A673 (cell line): ENCODE results near the gene PRR14L. TPM values are rescaled to one million over a fixed set of nuclear protein-coding genes. Genes with fewer than 3 reads are reported as not detected.
"Not testable (repeated sequence)": the region's sequence is repeated elsewhere in the genome, so short reads cannot be mapped to it uniquely, and the experiment has no call there.

ENCODE experiments used
- BruUV-seq: library from RNA; stranded (reverse); fragments of 400-500 nt; replicated peaks from 2 replicates; lab custom pipeline; 2021; lab: Mats Ljungman, UMichigan
- CTCF ChIA-PET: fragments of 300-600 bp; sonication (Branson Sonifier 250); formaldehyde crosslinking; loops from one replicate; lab custom pipeline; 2022; ENCODE audit warnings: antibody characterized with exemption; lab: Charles Lee
- POLR2A ChIA-PET: fragments of 300-600 bp; sonication (Branson Sonifier 250); formaldehyde crosslinking; loops from one replicate; lab custom pipeline; 2022; ENCODE audit warnings: antibody characterized with exemption; ENCODE audit not compliant: low non-redundant PET; lab: Charles Lee
- DNase-seq: peaks from one replicate; pipeline ENCODE4 v3.0.0-alpha.2; 2015; ENCODE audit warnings: low spot score
- H3K27ac ChIP-seq: fragments of 200-600 bp; sonication (generic); 2 replicates; pipeline ENCODE4 v1.5.1; 2016; ENCODE audit warnings: mixed run types, low read depth, mild to moderate bottlenecking, mixed read lengths, antibody characterized with exemption, low read length; ENCODE audit not compliant: poor library complexity, severe bottlenecking
- H3K27me3 ChIP-seq: fragments of 200-600 bp; sonication (generic); replicated peaks from 2 replicates; pipeline ENCODE4 v1.6.1; 2017; ENCODE audit warnings: mixed run types, low read depth, mild to moderate bottlenecking, mixed read lengths, antibody characterized with exemption, low read length; ENCODE audit not compliant: insufficient read depth, poor library complexity
- H3K36me3 ChIP-seq: fragments of 200-600 bp; sonication (generic); 2 replicates; pipeline ENCODE4 v1.6.1; 2016; ENCODE audit warnings: mixed run types, mild to moderate bottlenecking, mixed read lengths, antibody characterized with exemption, low read length; ENCODE audit not compliant: insufficient read depth, poor library complexity, severe bottlenecking
- H3K4me1 ChIP-seq: fragments of 200-600 bp; sonication (generic); 2 replicates; pipeline ENCODE4 v1.6.1; 2017; ENCODE audit warnings: mixed run types, mild to moderate bottlenecking, mixed read lengths, antibody characterized with exemption, low read length; ENCODE audit not compliant: insufficient read depth, poor library complexity, severe bottlenecking
- H3K4me3 ChIP-seq: fragments of 200-600 bp; sonication (generic); 2 replicates; pipeline ENCODE4 v1.5.1; 2016; ENCODE audit warnings: low read depth, mixed run types, mild to moderate bottlenecking, mixed read lengths, low read length; ENCODE audit not compliant: poor library complexity, severe bottlenecking
- H3K9me3 ChIP-seq: fragments of 200-600 bp; sonication (generic); 2 replicates; pipeline ENCODE4 v1.6.1; 2016; ENCODE audit warnings: mixed run types, low read depth, mild to moderate bottlenecking, mixed read lengths, antibody characterized with exemption, low read length; ENCODE audit not compliant: poor library complexity, severe bottlenecking
- CTCF ChIP-seq: fragments of 300-800, 200-600 bp; sonication (generic); conservative IDR thresholded peaks from 2 replicates; pipeline ENCODE4 v1.5.1; 2017; ENCODE audit warnings: low read depth, mild to moderate bottlenecking, antibody characterized with exemption, low read length, moderate library complexity, mixed read lengths
- EZH2 ChIP-seq: fragments of 200-600 bp; sonication (generic); IDR thresholded peaks from 2 replicates; pipeline ENCODE4 v1.6.1; 2017; ENCODE audit warnings: borderline replicate concordance, low read depth, mild to moderate bottlenecking, mixed read lengths, antibody characterized with exemption, low read length; ENCODE audit not compliant: poor library complexity, severe bottlenecking
- intact Hi-C: fragments of 100-400 bp; cut with micrococcal nuclease; formaldehyde crosslinking; loops from one replicate; pipeline ENCODE4 v1.10.0; 2022; ENCODE audit not compliant: unreplicated experiment
- total RNA-seq: library from RNA; stranded (reverse); gene quantifications from 2 replicates; pipeline ENCODE4 v1.2.3, GENCODE V29; 2021

The PRR14L gene
- total RNA-seq, 1 experiment from 2014 or later, result 65.4 TPM

DNA sequence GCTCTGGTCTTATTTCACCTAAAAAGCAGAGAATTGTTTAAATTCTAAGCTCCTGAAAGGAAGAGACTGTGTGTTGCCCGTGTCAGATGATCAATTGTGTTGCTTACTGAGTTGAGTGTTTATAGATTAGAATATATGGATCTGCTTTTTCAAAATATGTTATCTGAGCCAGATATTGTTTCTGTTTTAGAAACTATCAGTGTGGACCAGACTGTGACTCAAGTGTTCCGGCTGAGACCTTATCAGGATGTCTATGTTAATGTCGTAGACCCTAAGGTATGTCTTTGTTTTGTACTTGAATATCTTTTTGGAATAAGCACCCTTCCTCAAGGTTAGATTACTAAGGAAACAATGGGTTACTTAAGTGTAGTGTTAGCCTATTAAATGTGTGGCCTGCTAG lies 14.9 kb upstream of the PRR14L start:
- peaks cover 53% of the 10 kb centered on the region for H3K36me3 ChIP-seq
- DNase-seq, result no peak
- intact Hi-C loops, result no loop called here

DNA sequence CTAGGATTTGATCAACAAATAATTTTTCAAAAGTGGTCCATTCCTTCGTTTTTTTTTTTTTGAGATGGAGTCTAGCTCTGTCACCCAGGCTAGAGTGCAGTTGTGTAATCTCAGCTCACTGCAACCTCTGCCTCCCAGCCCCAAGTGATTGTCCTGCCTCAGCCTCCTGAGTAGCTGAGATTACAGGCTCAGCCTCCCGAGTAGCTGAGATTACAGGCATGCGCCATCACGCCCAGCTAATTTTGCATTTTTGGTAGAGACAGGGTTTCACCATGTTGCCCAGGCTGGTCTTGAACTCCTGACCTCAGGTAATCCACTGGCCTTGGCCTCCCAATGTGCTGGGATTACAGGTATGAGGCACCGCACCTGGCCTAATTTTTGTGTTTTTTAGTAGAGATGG lies 8.9 kb upstream of the PRR14L start:
- POLR2A ChIA-PET, BruUV-seq, DNase-seq, CTCF ChIA-PET, H3K4me1 ChIP-seq, H3K27ac ChIP-seq, H3K27me3 ChIP-seq, H3K4me3 ChIP-seq, H3K9me3 ChIP-seq: not testable (repeated sequence)
- peaks cover 15% of the 10 kb centered on the region for H3K36me3 ChIP-seq
- intact Hi-C loops, result loop anchor here (10.0 kb wide), 1 partner anchor 186 kb away; the partner anchor contains the start of gene YWHAH

More for the DNA sequence above, 14.9 kb upstream of the PRR14L start:
- H3K4me3 ChIP-seq, result no peak overlapping the region
- ChIA-PET CTCF (interaction anchor here (0.6 kb wide), 1 partner anchor 228 kb away, joined by 3 read pairs; no protein-coding TSS in a partner anchor), POLR2A (no interaction called here)
- no TSS peak for BruUV-seq
- no peak overlapping the region for H3K27ac ChIP-seq
- H3K4me1 ChIP-seq, result no peaks in the 10 kb centered on the region
- no peaks in the 10 kb centered on the region for H3K27me3 ChIP-seq
- H3K9me3 ChIP-seq, result no peaks in the 10 kb centered on the region
- TF ChIP-seq EZH2 (no peak), CTCF (no peak)

GRCh38 chr22:31757265-31757664 lies 7.3 kb upstream of the PRR14L start:
- POLR2A ChIA-PET, result no interaction called here

More at GRCh38 chr22:31757265-31757664, 7.3 kb upstream of the PRR14L start:
- Histone ChIP-seq H3K27me3 (no peaks in the 10 kb centered on the region), H3K27ac (no peak overlapping the region), H3K9me3 (no peaks in the 10 kb centered on the region), H3K36me3 (peaks cover 10% of the 10 kb centered on the region), H3K4me1 (peaks cover 3% of the 10 kb centered on the region), H3K4me3 (no peak overlapping the region)
- no TSS peak for BruUV-seq
- DNase-seq, result no peak
- TF ChIP-seq EZH2 (no peak), CTCF (no peak)
- intact Hi-C loops, result loop anchor here (10.0 kb wide), 1 partner anchor 188 kb away; the partner anchor contains the start of gene YWHAH
- CTCF ChIA-PET, result no interaction called here
